HG03575 (cell line): ENCODE data around the gene C12orf50.
"Not testable (repeated sequence)": the region's sequence is repeated elsewhere in the genome, so short reads cannot be mapped to it uniquely, and the experiment has no call there.

ENCODE experiments used
- ATAC-seq: cut with Tn5 transposase; IDR thresholded peaks from one replicate; pipeline ENCODE4 v1.9.1; 2021; ENCODE audit not compliant: unreplicated experiment, insufficient number of reproducible peaks, low FRiP score; ENCODE audit errors: extremely low read depth

The C12orf50 gene

DNA sequence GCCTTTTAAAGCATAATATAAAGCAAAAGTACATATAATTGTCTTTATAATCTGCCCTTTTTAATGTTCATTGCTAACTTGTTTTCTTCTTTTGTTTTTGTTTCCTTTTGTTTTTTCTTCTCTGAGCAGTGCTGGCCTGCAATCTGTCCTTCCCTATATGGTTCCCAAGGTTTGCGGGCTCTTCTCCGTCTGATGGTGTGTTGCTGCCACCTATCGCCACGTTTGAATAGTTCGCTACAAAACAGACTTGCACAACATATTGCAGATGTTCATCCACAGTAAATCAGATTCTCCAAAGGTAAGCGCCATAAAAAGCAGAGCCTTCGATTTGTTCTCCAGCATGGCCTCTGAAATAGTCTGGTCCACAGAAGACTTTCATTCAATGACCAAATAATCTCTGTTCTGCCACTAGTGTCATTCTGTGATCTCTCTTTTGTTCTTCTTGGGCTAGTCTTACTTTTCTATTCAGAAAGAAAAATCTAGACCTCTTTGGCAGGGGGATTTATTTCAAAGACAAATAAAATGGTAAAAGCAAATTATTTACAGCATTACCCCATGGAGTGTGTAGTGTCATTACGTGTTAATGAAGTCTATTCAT, 33.5 kb downstream of the C12orf50 start:
- peak; percentile 88 for ATAC-seq

DNA sequence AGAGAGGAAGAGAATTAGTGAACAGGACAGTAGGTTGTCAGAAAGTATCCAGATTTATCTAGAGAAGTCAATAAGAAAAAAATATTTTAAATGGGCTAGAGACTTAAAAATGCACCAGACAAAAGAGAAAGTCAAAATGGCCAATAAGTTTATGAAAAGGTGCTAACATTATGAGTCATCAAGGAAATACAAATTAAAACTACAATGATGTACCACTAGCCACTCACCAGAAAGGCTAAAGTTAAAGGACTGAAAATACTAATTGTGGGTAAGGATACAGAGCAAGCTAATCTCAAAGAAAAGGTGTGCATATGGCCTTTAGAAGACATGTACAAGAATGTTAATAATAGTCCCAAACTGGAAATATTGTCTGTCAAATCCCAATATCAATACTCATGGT, 37.7 kb downstream of the C12orf50 start:
- ATAC-seq = no peak

DNA sequence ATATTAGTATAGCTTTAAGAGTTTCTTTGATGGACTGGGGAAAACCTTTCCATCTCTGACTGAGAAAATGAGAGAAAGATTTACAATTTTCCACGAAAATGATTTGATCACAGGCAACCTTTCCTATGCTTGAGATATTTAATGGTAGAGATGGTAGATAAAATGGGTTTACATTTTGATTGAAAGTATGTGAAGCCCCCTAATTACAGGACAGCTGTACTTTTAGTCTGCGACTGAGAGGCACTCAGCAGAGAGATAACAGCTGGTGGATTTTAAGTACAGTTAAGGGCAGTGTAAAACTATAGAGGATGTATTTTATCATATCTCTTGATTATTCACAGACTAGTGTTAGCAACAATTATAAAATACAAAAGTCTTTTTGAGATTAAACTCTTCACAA, 40.7 kb downstream of the C12orf50 start:
- ATAC-seq = no peak

DNA sequence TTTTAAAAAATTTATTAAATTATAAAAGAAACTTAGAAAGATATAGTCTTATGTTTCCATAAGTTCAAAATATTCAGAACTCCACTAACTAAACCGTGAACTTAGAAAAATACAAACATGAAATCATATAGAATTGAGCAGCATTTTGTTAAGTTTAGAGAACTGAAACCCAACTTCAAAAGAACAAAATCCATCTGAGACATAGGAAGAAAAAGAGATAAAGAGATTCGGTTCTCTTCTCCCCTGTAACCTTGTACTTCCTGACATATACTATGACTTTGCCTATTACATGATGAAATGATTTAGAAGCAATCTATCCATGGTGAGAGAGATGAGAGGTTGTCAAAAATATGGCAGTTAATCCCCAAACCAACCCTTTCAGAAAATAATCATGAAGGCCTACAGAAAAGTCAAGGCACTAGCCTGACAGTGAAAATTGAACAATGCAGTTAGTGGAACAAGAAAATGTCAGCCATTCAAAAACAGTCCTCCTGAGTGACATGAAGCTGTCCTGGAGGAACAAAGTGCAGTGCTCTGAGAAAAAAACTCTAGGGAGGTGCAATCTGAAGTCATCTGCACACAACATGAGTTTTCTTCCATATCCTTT, 44.0 kb downstream of the C12orf50 start:
- ATAC-seq = no peak

DNA sequence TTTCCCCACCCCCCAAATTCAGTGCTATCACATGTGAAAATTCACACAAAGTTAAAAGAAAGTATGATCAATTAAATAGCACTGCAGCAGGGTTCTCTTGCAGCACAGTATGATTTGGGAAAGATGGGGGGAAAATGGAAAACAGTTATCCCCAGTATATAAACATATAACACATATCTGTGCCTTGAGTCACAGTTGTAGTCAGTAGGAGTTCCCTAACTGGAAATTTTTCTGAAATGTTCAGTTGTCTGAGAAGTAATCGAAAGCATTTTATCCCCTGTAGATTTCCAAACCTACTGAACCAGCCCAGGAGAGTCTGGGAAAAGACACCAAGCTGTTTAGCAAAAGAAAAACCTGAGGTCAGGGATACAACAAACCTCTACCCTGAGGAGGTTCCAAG, 47.0 kb downstream of the C12orf50 start:
- no peak for ATAC-seq

DNA sequence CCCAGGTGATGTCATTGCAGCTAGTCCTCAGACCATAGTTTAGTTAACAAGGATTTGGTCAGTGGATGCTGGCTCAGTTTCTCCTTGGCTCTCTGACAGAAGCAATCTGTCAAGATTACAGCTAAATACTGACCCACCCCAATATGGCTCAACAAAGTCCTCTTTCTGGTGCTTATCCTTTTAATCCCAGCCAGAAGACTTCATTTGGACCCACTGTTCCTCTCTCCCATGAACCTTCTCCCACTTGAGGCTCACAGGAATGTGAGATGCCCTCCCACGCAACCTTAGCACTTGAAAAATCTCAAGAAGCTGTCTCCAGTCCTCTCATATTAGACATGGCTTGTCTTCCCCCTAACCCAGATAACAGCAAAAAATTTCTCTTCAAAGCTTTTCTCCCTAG, 47.7 kb downstream of the C12orf50 start:
- no peak for ATAC-seq

DNA sequence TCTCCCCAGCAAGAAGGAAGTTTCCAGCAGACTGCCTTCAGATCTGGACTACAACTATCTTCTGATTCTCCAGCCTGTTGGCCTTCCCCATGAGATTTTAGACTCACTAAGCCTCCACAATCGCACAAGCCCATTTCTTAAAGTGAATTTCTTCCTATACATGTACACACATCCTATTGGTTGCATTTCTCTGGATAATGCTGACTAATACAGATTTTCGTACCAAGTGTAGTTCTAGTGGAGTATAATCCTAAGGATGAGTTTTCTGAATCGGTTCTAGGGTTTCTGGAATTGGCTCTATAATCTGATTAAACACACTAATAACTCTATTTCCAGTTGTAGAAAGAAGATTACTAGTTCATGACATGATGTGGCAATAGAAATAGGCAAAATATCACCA, 53.3 kb downstream of the C12orf50 start:
- ATAC-seq = no peak

DNA sequence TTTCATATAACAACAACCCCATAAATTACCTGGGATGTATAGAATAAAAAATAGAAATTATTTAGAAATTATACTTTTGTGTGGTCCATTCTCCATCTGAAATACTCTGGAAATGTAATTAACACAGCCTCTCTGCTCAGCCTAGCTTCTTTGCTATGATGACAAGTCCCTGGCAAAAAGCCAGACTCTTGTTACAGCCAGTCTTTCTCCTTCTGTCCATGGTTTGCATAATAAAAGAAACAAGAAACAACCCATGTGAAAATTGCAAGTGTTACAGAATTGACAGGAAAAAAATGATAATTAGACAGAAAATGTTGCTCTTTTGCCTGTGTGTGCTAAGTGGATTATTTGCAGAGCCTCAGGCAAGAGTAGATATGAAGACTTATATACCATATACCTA, 61.3 kb downstream of the C12orf50 start:
- ATAC-seq = no peak

DNA sequence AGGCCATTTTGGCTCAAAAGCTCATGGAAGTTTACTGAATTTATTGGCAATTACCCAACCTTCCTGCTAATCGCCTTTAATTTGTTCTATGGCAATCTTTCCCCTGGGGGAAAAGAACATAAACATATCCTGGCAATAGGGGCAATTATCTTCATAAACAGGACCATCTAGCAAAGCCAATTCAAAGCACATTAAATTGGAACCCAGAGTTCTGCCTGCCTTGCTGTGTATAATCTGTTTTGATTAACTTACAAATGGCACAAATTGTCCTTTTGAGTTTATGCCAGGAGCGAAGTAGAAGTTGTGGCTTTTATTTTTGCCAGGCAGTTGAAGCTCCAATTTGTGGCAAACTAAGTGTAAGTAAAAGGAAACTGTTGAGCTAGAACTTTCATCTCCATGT, 68.6 kb downstream of the C12orf50 start:
- ATAC-seq = no peak

DNA sequence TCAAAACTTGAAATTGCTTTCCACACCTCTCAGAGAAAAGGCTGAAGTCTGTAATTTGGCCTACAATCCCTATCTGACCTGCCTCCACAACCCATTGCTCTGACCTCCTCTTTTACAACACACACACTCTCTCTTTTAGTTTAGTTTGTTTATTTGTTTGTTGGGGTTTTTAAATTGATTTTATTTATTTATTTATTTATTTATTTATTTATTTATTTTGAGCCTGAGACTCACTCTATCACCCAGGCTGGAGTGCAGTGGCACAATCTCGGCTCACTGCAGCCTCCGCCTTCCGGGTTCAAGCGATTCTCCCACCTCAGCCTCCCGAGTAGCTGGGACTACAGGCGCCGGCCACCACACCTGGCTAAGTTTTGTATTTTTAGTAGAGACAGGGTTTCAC, 75.2 kb downstream of the C12orf50 start:
- ATAC-seq = not testable (repeated sequence)

DNA sequence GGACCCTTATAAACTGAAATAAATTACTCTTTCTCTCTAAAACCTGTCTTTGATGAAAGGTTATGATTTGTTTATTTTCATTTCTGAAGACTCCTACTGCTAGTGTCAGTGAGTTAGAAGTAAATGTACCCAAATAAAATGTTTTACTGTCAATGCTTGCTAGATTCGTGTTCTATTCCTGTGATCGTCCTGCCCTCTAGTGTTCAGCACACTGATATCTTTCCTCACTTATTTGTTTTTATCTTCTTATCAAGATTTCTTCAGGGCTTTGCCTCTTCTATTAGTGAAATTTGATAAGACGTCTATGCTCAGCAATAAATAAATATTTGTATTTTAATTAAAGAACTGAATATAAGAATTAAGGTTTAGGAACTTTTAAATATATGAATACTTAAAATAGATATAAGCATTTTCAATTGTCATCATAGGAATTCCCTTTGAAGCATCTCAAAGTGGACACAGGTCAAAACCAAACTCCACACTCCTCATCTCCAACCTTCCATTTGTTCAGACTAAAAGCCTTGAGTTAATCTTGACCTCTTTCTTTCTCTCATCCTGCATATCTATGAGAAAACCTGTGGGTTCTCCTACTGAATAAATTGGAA, 75.8 kb downstream of the C12orf50 start:
- ATAC-seq = no peak

DNA sequence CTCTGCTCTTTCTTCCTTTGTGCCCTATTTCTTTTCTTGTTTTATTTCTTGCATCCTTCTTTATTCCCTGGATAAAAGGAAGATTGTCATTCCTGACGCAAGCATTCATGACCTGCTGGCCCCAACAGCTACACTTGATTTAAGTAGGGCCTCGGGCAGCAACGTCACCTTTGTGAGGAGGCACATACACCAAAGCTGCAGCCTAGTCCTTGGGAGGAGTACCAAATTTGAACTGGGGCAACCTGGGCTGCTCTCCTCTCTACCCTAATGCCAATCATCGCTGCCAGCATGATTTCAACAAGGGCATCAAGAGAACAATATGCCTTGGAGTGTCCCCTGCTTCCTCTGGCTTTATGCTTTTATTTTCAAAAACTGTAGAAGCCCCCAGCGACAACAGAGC, 76.4 kb downstream of the C12orf50 start:
- ATAC-seq = no peak

DNA sequence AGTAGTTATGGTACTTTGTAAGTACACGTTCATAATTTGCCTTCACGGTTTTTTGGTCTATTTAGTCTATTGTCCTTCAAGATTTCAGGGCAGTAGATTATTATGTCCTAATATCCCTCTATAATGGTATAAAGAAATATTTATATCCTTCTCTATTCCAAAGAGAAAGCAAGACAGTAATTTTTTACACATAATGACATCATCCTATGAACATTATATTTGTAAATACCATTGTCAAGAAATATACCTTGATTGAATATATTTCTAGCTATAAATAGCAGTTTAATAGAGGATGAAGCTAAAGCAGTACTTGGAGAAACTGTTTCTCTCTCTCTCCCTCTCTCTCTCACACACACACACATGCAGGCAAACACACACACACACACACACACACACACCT, 77.0 kb downstream of the C12orf50 start:
- no peak for ATAC-seq

DNA sequence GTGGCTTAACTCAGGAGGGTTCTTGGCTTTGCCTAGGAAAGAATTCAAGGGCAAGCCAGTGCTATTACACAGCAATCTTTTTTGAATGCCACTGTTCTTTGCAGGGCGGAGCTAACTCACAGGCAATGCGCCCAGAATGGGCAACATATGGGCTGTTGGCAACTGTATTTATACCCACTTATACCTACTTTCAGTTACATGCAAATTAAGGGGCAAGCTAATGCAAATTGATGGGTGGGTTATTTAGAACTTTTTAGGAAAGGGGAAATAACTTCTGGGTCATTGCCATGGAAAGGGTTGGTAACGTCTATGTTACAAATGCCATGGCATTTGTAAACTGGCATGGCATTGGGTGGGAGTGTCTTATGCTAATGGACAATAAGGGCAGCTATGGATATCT, 85.4 kb downstream of the C12orf50 start:
- no peak for ATAC-seq

DNA sequence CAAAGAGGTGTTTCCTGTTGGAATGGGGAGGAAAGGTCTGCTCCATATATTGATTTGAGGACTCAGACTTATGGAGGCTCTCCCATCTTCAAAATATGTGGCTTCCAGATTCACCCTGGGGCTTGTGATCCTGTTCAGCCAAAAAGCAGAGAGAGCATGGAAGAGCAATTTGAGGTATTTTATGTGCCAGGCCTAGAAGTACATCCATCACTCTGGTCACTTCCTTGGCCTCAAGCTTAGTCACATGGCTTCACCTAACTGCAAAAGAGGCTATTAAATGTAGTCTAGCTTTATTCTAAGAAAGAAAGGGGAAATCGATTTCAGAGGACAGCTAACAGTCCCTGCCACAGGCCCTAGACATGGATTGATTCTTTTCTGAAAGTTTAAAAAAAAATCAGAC, 86.2 kb downstream of the C12orf50 start:
- no peak for ATAC-seq

DNA sequence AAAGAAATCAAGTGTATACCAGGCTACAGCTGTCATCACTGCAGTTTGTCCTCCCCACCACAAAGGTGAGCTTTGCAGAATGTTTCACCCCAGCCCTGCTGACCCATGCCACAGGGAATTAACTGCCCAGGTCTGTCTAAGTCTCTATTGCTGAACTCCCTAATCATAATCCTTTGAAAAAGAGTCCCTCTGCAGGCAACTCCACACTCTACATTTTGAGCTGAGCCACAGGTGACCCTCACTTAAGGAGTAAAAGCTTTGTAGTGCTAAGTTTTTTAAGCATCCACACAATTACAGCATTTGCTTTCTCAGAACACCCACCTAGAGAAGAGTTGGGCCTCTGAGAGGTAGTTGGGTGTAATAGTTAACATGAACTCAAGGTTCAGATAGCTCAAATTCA, 90.0 kb downstream of the C12orf50 start:
- no peak for ATAC-seq

DNA sequence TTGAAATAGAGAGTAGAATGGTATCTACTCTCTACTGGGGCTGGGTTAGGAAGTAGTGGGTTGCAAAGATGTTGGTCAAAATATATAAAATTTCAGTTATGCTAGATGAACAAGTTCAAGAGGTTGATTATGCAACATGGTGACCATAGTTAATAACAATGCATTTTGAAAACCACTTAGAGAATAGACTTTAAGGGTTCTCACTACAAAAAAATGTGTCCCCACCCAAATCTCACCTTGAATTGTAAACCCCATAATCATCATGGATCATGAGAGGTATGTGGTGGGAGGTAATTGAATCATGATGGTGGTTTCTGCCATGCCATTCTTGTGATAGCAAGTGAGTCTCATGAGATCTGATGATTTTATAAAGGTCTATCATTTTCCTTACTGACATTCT, 94.0 kb downstream of the C12orf50 start:
- no peak for ATAC-seq

DNA sequence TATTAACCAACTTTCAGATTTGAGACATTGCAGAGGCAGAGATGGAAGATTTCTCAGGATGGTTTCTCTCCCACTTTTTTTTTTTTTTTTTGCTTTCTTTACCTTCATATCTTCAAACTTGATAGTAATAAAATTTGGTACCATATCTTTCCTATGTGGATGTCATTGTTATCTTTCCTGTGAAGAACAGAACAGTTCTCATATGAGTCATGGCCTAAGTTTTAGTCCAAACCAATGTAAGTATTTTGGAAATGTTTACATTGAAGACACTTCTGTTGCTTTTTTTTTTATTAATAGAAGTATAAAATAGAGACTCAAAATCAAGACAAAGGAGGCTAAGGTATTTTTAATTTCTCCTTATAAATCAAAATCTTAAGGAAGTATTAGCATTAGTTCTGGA, 95.2 kb downstream of the C12orf50 start:
- no peak for ATAC-seq

DNA sequence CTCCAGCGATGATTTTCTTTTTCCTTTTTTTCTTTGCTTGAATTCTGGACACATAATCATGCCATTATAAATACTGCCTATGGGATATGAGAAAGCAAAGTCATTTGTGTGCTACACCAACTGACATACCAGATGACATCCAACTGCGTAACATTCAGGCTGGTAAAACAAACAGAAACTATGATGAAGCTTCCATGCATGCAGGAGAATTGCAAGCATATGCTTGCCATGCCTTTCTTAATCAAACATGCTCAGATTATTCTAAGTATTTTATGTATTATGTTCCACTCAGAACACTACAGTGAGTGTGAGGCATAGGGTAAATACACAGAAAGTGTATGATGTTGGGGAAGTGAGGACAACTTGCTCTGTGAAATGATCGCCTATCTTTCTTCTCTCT, 97.4 kb downstream of the C12orf50 start:
- no peak for ATAC-seq

DNA sequence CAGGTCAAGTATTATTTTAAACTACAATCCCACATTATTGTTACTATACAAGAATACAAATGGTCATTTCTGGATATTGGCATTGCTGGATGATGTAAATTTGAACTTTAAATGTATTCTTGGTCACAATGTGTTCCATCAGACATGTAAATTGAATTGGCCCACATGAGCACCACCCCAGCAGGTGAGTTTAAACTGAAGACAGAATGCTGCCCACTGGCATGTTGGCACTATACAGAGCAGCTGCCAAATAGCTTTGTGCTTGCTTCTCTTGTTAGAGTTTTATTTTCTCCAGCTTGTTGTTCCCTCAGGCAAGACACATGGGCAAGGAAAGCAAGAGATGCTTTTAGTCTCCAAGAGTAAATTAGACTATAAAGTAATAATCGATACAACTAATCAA, 98.6 kb downstream of the C12orf50 start:
- no peak for ATAC-seq
